GM12875 (cell line): ENCODE results near the gene KIAA1143.

ENCODE experiments used
- H3K4me3 ChIP-seq: one replicate; pipeline ENCODE4 v1.5.1; 2011; ENCODE audit warnings: low read depth, low read length, control low read depth
- TF ChIP-seq, protein P1 (sequence below): IDR thresholded peaks from 2 replicates; pipeline ENCODE4 v1.5.1; 2011; ENCODE audit warnings: low read depth, mild to moderate bottlenecking, control low read depth, inconsistent platforms, low read length, moderate library complexity, borderline replicate concordance; ENCODE audit not compliant: insufficient read depth

The KIAA1143 gene

DNA sequence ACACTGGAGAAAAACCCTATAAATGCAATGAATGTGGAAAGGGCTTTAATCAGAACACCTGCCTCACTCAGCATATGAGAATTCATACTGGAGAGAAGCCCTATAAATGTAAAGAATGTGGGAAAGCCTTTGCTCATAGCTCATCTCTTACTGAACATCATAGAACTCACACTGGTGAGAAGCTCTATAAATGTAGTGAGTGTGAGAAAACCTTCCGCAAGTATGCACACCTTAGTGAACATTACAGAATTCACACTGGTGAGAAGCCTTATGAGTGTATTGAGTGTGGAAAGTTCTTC, 39.4 kb downstream of the KIAA1143 start:
- H3K4me3 ChIP-seq, result no peak overlapping the region
- TF ChIP-seq, protein P1, sequence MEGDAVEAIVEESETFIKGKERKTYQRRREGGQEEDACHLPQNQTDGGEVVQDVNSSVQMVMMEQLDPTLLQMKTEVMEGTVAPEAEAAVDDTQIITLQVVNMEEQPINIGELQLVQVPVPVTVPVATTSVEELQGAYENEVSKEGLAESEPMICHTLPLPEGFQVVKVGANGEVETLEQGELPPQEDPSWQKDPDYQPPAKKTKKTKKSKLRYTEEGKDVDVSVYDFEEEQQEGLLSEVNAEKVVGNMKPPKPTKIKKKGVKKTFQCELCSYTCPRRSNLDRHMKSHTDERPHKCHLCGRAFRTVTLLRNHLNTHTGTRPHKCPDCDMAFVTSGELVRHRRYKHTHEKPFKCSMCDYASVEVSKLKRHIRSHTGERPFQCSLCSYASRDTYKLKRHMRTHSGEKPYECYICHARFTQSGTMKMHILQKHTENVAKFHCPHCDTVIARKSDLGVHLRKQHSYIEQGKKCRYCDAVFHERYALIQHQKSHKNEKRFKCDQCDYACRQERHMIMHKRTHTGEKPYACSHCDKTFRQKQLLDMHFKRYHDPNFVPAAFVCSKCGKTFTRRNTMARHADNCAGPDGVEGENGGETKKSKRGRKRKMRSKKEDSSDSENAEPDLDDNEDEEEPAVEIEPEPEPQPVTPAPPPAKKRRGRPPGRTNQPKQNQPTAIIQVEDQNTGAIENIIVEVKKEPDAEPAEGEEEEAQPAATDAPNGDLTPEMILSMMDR, result no peak

DNA sequence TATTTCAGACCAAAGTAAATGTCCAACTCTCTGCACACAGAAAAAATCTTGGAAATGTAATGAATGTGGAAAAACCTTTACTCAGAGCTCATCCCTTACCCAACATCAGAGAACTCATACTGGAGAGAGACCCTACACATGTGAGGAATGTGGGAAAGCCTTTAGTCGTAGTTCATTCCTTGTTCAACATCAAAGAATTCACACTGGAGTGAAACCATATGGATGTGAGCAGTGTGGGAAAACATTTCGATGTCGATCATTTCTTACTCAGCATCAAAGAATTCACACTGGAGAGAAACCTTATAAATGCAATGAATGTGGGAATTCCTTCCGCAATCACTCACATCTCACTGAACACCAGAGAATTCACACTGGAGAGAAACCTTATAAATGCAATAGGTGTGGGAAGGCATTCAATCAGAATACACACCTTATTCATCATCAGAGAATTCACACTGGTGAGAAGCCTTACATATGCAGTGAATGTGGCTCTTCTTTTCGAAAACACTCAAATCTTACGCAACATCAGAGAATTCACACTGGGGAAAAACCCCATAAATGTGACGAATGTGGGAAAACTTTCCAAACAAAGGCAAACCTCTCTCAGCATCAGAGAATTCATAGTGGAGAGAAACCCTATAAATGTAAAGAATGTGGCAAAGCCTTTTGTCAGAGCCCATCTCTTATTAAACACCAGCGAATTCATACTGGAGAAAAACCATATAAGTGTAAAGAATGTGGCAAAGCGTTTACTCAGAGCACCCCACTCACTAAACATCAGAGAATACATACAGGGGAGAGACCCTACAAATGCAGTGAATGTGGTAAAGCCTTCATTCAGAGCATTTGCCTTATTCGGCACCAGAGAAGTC, 40.0 kb downstream of the KIAA1143 start:
- TF ChIP-seq, protein P1, result no peak
- H3K4me3 ChIP-seq, result no peak overlapping the region

GRCh38 chr3:44712455-44713075, 48.9 kb downstream of the KIAA1143 start, which contains the start of gene ZNF502:
Gene ZNF502 (plus strand): TSS chr3:44712660. CDS start chr3:44720262, 7,602 bp downstream.
- TF ChIP-seq, protein P1, result no peak
- H3K4me3 ChIP-seq, result peak within 1 kb of the TSS; percentile 64
